Skin epidermis (tissue), 12 donors: ENCODE data around the gene GLRA1.
A peak's percentile ranks its signal among the peaks of the same experiment; 100 is the strongest.
"Not testable (repeated sequence)": the region's sequence is repeated elsewhere in the genome, so short reads cannot be mapped to it uniquely, and the experiment has no call there.

ENCODE experiments used
- H3K27ac ChIP-seq, 21 experiments: fragments of 200-600 bp; sonication (generic) in 11 of 21; one replicate each; pipeline ENCODE4 v1.5.0; 2020; ENCODE audit warnings: mild to moderate bottlenecking in 3 of 21, inconsistent platforms in 2 of 21, moderate library complexity in 2 of 21
- H3K4me3 ChIP-seq, 7 experiments: fragments of 200-600 bp; sonication (generic) in 2 of 7; one replicate each; pipeline ENCODE4 v1.5.0; 2020; ENCODE audit warnings: inconsistent platforms in 2 of 7, mild to moderate bottlenecking in 2 of 7, moderate library complexity in 1 of 7

The GLRA1 gene

DNA sequence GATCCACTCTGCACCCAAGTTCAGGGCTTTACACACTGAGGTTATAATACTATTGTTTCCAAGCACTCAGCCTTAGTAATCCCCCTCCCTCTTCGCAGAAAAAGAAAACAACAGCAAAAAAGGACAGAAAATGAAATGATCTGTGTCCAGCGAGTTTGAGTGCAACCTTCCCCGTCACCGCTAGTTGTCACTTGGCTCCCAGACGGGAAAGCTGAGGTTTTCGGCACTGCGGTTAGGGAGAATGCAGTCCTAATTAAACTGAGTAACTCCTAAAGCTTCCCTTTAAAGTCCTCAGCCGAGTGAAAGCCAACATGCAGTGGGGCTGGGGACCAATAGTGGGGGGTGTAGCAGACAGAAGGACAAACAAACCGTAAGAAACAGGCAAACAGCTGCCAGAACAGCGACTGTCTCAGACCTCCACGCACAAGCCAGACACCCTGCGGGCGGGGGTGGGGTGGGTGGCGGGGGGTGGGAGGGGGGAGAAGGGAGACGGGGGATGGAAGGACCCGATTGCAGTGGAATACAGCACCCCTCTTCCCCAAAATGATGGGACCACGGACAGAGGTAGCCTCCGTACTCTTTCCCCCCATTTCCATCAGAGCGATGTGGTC lies 680 bp downstream of the GLRA1 start:
- Histone ChIP-seq H3K4me3 (no peak overlapping the region), H3K27ac (no peak overlapping the region)

DNA sequence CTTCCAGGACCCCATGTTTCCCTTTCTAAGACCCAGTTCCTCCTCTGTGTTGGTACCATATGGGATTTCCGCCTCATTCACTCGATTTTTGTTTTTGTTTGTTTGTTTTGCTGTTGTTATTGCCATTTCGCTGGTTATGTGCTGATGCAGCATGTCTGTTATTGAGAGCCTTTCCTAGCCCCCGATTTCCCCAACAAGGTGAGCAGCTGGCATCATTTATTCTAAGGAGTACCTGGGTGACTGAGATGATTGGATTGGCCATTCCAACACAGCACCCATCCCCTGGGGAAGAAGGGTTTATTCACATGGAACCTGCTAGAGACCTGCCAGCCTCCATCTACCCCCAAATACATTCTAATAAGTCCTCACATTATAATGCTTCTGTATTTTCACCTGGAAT lies 2.7 kb downstream of the GLRA1 start:
- Histone ChIP-seq H3K4me3 (no peak overlapping the region), H3K27ac (no peak overlapping the region)

DNA sequence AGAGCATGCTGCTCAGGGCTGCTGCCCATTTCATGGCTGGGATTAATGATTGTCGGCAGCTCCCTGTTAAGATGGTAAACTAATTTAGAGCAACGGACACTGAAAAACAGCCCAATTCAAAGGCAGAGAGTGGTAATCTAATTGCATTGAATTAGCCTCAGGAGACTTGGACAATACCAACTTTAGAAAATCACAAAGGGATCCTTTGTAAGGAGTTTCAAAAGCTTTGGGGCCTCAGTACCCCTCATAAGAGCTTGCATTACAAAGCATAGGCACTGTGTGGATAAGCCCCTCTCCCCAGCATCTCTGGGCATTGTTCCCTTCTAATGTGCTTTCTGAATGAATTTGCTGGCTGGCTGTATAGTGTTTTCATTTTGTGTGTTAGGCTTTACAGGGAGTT lies 6.7 kb downstream of the GLRA1 start:
- Histone ChIP-seq H3K27ac (no peak overlapping the region), H3K4me3 (no peak overlapping the region)

DNA sequence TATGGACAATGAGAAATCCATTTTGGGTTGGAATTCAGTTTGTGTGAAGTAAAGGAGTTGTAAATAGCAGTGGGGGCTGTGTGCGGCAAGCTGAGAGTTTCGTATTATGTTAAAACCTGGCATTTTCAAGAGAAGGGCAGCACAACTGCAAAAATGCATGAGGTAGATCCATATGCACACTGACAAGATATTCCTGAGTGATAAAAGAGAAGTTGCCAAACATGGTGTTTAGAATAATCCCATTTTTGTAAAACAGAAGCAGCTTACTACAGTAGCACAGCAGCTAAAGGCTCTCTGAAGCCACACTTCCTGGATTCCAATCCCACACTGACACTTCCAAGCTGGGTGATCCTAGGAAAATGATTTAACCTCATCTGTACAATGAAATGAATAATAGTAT lies 11.2 kb downstream of the GLRA1 start:
- Histone ChIP-seq H3K27ac (no peak overlapping the region), H3K4me3 (no peak overlapping the region)

DNA sequence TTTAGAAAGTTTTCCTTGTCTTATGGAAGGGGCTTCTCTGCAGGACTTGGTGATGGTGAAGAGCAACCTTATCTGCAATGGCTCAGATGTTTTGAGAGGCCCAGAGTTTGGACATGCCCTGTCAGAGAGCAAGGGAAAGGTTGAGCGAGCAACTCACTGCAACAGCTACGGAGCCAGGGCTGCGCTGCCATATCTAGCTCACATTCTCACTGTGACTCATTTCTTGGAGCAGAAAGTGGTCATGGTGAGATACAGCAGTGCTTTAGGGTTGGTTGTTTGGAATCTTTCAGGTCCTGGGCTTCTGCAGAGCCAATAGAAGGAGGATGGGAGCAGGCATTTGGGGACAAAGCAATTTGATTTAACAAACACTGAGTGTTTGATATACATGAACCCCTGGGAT lies 12.3 kb downstream of the GLRA1 start:
- Histone ChIP-seq H3K27ac (no peak overlapping the region), H3K4me3 (no peak overlapping the region)

DNA sequence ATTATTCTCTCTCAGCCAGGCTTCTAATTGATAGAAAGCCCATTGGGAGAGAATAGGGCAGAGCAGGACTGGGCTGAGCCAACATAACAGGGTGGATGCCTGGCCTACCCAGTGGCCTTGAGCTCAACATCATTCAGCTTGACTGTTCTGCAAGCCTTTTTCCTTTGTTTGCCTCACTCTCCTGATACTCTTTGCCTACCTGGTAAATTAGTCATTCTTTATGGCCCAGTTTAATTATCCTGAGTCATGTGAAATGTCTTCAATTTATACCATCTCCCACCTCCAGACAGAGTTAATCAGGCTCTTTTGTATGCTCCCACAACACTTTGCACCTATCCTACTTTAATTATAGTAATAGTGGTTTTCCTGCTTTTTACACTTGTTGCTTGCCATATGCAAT lies 13.6 kb downstream of the GLRA1 start:
- no peak overlapping the region for H3K27ac ChIP-seq
- H3K4me3 ChIP-seq = no peak overlapping the region

DNA sequence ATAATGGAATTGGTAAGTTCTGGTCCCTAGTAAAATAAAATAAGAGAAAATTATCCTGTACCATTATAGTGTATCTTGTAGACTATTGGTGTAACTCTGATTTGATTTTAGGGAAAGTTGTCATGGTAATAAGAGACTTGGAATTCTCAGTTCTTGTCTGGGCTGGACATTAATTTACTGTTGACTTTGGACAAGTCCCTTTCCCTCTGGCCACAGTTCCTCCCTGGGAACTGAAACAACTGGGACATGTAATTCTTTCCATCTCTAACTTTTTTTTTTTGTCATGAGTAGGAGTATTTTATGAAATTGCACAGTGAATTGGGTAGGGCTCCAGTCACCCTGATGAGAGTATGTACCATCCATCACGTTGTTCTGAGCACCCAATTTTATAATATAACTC lies 15.0 kb downstream of the GLRA1 start:
- Histone ChIP-seq H3K27ac (no peak overlapping the region), H3K4me3 (no peak overlapping the region)

DNA sequence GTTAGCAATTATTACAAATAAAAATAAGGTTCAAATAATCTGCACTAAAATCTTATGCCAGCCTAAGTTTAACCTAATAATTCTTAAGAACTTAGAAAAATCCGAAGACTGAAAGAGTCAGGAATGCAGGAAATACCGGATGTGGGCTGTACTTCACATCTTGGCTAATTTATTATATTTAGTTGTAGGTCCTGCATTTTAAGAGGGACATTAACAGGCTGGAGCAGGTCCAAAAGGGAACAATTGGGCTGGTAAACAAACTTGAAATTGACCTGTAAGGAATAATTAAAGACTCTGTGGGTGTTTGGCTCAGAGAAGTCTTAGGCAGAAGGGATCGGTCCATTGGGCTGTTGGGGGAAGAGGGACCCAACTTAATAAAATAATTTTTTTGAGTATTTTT lies 18.4 kb downstream of the GLRA1 start:
- no peak overlapping the region for H3K27ac ChIP-seq
- no peak overlapping the region for H3K4me3 ChIP-seq

DNA sequence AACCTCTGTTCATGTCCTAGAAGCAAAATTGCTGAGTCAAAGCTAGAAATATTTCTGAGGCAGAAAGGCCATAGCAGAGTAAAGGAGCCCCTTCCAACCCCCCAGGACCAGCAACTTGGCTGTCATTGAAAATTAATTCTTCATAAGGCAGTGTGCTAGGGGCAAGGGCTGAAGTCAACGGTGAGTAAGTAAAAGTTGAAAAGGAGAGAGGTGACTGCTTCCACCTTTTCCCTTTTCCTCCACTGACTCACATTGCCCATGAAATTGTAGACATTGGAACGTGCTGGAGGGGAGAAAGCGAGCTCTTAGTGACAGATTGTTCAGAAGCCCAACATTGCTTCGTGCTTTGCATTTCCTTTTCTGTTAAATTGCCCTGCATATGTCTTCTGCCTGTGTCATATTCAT lies 19.1 kb downstream of the GLRA1 start:
- no peak overlapping the region for H3K27ac ChIP-seq

DNA sequence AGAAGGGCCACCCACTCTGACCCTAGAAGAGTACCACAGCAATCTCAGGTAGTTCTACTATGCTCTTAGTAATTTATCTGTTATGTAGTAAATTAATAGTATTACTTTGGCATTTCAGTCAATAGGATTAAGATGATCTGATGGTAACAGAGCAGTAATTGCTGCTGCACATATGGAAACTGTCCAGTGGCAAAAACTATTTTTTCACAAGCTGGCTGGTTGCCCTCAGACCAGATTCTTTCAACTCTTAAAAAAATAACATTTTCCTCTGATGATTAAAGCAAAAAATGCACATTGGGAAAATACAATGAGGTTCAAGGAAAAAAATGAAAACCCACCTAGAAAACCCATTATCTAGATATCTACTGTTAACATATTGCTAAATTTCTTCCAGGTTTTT lies 19.7 kb downstream of the GLRA1 start:
- no peak overlapping the region for H3K27ac ChIP-seq
- H3K4me3 ChIP-seq = no peak overlapping the region

More for the DNA sequence above, 19.1 kb downstream of the GLRA1 start:
- H3K4me3 ChIP-seq = no peak overlapping the region

DNA sequence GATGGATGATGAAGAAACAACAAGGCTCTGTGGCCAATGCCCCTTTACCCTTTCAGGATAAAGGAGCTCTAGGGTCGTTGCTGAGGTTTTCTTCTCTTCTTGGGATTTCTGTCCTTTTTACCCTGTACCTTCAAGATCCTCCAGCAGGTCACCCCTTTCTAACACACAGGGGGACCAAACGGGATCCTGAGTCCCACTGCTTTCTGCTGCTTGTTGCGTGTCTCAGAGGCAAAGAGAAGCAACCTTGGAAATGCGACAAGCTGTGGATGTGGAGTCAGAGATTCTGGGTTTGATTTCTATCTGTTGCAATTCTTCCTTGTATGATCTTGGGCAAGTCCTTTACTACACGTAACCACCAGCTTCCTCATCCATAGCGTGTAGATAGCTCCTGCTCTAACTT lies 20.5 kb downstream of the GLRA1 start:
- H3K4me3 ChIP-seq = no peak overlapping the region
- H3K27ac ChIP-seq = no peak overlapping the region

DNA sequence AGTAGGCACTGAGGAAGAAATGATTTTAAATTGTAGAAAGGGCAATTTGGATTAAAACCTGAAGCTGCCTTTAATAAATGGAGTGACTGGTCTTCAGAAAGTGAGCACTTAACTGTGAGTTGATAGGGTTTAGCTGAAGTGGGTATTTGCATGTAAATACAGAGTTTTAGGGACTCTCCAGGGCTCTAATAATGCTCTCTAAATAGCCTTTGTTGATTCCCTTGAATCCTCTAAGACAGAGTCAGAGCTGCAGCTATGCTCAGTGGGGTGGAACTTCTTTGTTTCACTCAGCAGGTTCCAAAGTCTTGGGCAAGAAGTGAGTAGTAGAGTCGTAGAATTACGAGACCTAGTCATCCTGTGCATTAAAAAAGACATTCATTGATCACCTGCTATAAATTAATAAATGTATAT lies 21.4 kb downstream of the GLRA1 start:
- H3K27ac ChIP-seq = no peak overlapping the region
- no peak overlapping the region for H3K4me3 ChIP-seq

DNA sequence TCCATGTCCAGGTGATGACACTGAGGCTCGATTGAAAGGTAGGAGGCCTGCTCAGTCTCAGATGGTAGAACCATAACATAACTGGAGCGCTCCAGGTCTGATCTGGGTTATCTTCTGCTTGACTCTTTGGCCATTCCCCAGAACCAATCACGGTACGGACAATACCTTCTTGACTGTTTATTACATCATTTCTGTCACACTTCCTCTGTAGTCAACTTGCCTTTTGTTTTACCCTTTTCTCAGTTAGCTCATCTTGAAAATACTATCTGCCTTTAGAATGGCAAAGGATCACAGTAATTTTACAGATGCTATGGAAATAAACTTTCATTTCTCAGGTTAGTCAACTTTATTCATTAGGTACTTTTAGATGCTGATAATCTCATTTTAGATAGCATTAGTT lies 22.4 kb downstream of the GLRA1 start:
- Histone ChIP-seq H3K4me3 (no peak overlapping the region), H3K27ac (no peak overlapping the region)

DNA sequence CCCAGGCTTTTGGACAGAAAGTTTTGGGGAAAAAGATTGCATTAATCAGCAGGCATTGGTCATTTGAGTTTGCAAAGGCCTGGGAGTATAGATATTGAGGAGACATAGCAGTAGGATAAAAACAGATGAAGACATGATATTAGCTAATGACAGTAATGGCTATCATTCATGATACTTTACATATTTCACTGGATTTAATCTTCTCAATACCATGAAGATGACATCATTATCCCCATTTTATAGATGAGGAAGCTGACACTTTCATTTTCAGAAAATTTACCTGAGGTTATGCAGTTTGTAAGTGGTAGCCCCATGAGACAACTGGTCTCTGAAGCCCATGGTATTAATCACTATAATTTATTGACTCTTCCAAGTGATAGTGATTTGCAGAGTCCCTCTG lies 23.0 kb downstream of the GLRA1 start:
- Histone ChIP-seq H3K27ac (no peak overlapping the region), H3K4me3 (no peak overlapping the region)

DNA sequence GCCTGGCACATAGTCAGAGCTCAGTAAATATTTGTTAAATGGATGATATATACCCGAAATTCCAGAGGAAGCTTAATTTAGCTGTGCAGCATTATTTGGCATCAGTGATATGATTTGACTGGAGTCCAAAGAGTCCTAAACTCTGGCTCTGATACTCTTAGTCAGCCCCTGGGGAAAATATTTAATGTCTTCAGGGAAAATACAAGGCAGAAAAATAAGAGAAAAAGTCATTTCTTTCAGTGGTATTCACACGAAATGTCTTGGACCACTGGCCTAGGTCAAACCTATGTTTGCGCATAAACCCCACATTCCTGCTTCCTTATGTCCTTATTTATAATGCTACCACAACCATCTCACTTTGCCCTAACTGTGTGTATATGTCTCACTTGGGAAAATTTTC lies 23.8 kb downstream of the GLRA1 start:
- Histone ChIP-seq H3K27ac (no peak overlapping the region), H3K4me3 (no peak overlapping the region)

DNA sequence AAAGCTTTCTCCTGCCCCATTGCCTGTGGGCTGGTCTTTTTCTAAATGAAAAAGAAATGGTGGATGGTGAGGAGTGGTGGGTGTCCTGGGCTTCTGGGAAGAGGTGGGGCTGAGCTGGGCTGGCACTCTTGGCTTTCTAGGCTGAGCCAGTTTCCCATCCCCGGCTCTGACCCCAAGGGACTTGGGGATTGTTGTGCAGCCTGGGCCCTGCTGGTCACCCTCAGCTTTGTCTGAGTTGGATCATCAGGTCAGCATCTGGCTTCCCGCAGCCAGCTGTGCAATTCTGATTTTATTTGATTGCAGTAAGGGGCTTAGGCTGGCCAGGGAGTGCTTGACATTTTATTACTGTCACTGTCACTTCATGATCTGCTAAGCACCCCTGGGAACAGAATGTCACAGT lies 25.3 kb downstream of the GLRA1 start:
- Histone ChIP-seq H3K27ac (no peak overlapping the region), H3K4me3 (no peak overlapping the region)

DNA sequence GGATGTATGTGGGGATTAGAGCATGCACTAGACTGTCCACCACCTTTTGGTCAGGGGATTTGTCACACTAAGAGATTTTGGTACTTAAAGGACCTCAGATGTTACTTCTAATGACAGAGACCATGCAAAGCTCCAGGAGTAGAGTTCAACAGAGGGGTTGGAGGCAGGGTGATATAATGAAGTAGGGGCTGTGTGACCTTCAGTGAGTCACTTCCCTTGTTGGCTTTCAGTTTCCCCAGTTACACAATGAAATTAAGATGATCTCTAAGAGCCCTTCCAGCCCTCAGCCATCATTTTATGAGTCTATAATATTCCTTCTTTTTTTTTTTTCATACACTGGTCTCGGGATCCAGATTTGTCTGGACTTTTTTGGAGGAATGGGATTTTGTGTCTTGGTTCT lies 26.8 kb downstream of the GLRA1 start:
- H3K27ac ChIP-seq = no peak overlapping the region
- H3K4me3 ChIP-seq = no peak overlapping the region

DNA sequence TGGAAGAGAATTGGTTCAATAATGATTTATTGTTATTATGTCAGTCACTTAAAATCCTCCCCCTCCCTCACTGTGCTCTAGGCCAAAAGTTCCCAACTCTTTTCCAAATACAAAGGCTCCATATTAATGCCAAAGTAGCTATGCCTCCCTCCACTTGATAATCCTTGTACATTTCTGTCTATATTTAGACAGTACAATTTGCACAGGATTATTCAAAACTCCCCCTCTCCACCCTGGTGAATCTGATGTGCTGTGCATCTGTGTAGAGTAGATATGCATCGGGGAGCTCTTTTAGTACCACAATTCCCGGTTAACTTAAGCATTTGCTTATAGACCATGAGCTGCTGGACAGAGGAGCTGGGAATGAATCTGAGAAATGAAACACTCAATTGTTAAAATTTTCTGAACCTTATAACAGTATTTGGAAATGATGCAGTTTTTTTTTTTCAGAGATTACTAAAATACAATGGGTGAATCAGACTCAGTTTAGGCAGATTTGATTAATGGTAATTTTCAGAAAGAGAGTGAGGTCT lies 27.6 kb downstream of the GLRA1 start:
- Histone ChIP-seq H3K4me3 (no peak overlapping the region), H3K27ac (peak overlapping the region in 1 of 21 experiments; percentile 38)

DNA sequence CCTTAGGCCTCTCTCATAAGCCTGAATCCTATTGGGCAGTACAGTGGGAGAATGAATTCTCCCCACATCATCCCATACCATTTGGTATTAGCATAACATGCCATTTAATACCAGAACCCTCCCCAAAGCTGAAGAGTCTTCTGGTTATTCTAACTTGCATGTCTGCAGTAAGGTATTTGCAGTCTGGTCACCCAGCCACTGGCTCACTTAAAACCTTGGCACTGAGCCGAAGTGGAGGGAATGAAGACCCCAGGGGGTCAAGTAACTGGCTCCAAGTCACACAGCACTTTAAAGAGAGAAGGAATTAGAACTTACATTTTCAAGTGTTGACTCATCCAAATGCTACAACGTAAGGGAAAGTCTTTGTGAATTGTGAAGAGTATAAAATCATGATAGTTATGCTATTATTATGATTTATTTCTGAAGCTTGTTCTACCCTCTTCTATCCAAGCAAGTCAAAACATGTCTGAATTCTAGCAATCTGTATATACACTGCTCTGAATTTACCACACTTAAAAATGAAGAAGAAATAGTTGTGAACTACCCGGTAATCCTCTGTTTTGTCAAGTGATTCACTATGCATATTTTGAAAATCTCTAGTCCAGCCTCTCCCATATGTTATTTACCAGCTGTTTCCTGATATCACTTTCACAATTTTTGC lies 28.5 kb downstream of the GLRA1 start:
- Histone ChIP-seq H3K27ac (no peak overlapping the region), H3K4me3 (no peak overlapping the region)

DNA sequence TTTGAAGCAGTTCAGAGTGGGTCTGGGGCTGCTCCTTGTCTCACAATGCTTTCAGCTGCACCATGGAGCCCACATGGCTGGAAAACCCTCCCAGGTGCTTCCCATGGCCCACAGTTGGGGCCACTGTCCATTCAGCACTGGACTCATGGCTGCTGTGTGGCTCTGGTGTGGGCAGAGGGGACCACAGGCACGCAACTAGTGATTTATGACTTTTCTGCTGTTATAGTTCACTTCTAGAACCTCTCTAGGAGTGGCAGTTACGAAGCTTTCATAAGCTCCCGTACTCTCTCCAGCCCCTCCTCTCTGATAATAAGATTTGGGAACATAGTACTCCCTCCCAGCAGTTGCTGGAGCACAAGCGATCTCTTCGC lies 29.0 kb downstream of the GLRA1 start:
- Histone ChIP-seq H3K27ac (no peak overlapping the region), H3K4me3 (no peak overlapping the region)

DNA sequence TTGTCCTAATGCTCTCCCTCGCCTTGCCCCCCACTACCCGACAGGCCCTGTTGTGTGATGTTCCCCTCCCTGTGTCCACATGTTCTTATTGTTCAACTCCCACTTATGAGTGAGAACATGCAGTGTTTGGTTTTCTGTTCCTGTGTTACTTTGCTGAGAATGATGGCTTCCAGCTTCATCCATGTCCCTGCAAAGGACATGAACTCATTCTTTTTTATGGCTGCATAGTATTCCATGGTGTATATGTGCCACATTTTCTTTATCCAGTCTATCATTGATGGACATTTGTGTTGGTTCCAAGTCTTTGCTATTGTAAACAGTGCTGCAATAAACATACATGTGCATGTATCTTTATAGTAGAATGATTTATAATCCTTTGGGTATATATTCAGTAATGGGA lies 31.2 kb downstream of the GLRA1 start:
- not testable (repeated sequence) for H3K4me3 ChIP-seq, H3K27ac ChIP-seq

DNA sequence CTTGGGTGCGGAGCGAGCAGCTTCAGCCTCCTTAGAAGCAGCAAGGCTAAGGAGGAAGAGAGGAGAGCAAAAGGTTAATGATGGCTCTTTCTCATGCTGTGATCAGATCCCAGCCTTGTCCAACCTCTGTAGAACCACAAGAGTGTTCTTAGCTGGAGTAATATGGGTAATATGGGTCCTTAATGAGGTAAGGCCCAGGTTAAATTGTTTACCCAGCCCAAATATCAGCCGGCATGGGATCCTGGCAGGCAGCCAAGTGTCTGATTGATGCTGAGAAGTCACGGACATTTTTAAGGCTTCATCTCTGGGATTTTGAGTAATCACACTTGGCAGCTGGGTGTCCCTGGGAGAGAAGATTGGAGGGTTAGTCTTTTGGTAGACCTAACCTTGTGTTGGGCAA lies 32.3 kb downstream of the GLRA1 start:
- H3K27ac ChIP-seq = no peak overlapping the region
- no peak overlapping the region for H3K4me3 ChIP-seq
